ENCODE data around the gene TRPM8.
A peak's percentile ranks its signal among the peaks of the same experiment; 100 is the strongest.

The TRPM8 gene

GRCh38 chr2:233935426-233935825 is 18.3 kb downstream of the TRPM8 start:
- no peak for DNase-seq
- Histone ChIP-seq H3K9me3 (ENCODE audit: control extremely low read depth in 1 of 5, control insufficient read depth in 4 of 5, insufficient read depth in 2 of 5, low read depth in 1 of 5, low read length in 4 of 5) (no peaks in the 10 kb centered on the region), H3K4me3 (ENCODE audit: control insufficient read depth in 1 of 7, extremely low read depth in 1 of 7, insufficient read depth in 4 of 7, low read depth in 2 of 7, low read length in 6 of 7) (no peak overlapping the region), H3K36me3 (ENCODE audit: control insufficient read depth in 4 of 4, insufficient read depth in 4 of 4, low read length in 3 of 4) (no peaks in the 10 kb centered on the region), H3K27me3 (replicated peaks in 2 of 5; ENCODE audit: control insufficient read depth in 4 of 5, insufficient read depth in 5 of 5, low read length in 4 of 5) (peaks cover 16 to 75% (median 28%) of the 10 kb centered on the region in 5 experiments), H3K27ac (ENCODE audit: insufficient read depth in 1 of 2, low read depth in 1 of 2, low read length in 2 of 2, poor library complexity in 1 of 2, severe bottlenecking in 2 of 2) (no peak overlapping the region), H3K4me1 (ENCODE audit: control extremely low read depth in 1 of 4, control insufficient read depth in 4 of 4, insufficient read depth in 4 of 4, low read length in 3 of 4) (peaks cover 0 to 5% (median 0%) of the 10 kb centered on the region in 4 experiments)
- CTCF ChIA-PET, result no interaction called here
- 100% methylated on average over 1 of the region's 1 CpG for WGBS (ENCODE audit: insufficient coverage)
- POLR2A ChIA-PET, result no interaction called here

GRCh38 chr2:233936089-233936488 is 18.9 kb downstream of the TRPM8 start:
- WGBS (ENCODE audit: insufficient coverage), result 97% methylated on average over 6 of the region's 7 CpGs
- Histone ChIP-seq H3K27ac (ENCODE audit: insufficient read depth in 1 of 2, low read depth in 1 of 2, low read length in 2 of 2, poor library complexity in 1 of 2, severe bottlenecking in 2 of 2) (no peak overlapping the region), H3K9me3 (ENCODE audit: control extremely low read depth in 1 of 5, control insufficient read depth in 4 of 5, insufficient read depth in 2 of 5, low read depth in 1 of 5, low read length in 4 of 5) (peaks cover 0 to 2% (median 0%) of the 10 kb centered on the region in 5 experiments), H3K4me3 (ENCODE audit: control insufficient read depth in 1 of 7, extremely low read depth in 1 of 7, insufficient read depth in 4 of 7, low read depth in 2 of 7, low read length in 6 of 7) (no peak overlapping the region), H3K27me3 (replicated peaks in 2 of 5; ENCODE audit: control insufficient read depth in 4 of 5, insufficient read depth in 5 of 5, low read length in 4 of 5) (peaks cover 22 to 75% (median 34%) of the 10 kb centered on the region in 5 experiments), H3K36me3 (ENCODE audit: control insufficient read depth in 4 of 4, insufficient read depth in 4 of 4, low read length in 3 of 4) (no peaks in the 10 kb centered on the region), H3K4me1 (ENCODE audit: control extremely low read depth in 1 of 4, control insufficient read depth in 4 of 4, insufficient read depth in 4 of 4, low read length in 3 of 4) (peaks cover 0 to 5% (median 0%) of the 10 kb centered on the region in 4 experiments)
- no peak for DNase-seq
- POLR2A ChIA-PET, result no interaction called here
- CTCF ChIA-PET, result no interaction called here

- Histone ChIP-seq H3K4me3 (ENCODE audit: control insufficient read depth in 1 of 7, extremely low read depth in 1 of 7, insufficient read depth in 4 of 7, low read depth in 2 of 7, low read length in 6 of 7) (peak overlapping the region in 2 of 7 experiments; percentile 16 to 41), H3K27ac (ENCODE audit: insufficient read depth in 1 of 2, low read depth in 1 of 2, low read length in 2 of 2, poor library complexity in 1 of 2, severe bottlenecking in 2 of 2) (no peak overlapping the region), H3K9me3 (ENCODE audit: control extremely low read depth in 1 of 5, control insufficient read depth in 4 of 5, insufficient read depth in 2 of 5, low read depth in 1 of 5, low read length in 4 of 5) (peaks cover 0 to 3% (median 0%) of the 10 kb centered on the region in 5 experiments), H3K27me3 (replicated peaks in 2 of 5; ENCODE audit: control insufficient read depth in 4 of 5, insufficient read depth in 5 of 5, low read length in 4 of 5) (peaks cover 18 to 67% (median 31%) of the 10 kb centered on the region in 5 experiments), H3K36me3 (ENCODE audit: control insufficient read depth in 4 of 4, insufficient read depth in 4 of 4, low read length in 3 of 4) (no peaks in the 10 kb centered on the region), H3K4me1 (ENCODE audit: control extremely low read depth in 1 of 4, control insufficient read depth in 4 of 4, insufficient read depth in 4 of 4, low read length in 3 of 4) (peaks cover 0 to 5% (median 0%) of the 10 kb centered on the region in 4 experiments)
- ChIA-PET POLR2A (no interaction called here), CTCF (no interaction called here)
- DNase-seq, result peak; percentile 2 to 7 (median 4)
- 43% methylated on average over 18 of the region's 36 CpGs for WGBS (ENCODE audit: insufficient coverage)
Observed at GRCh38 chr2:233938676-233939370, 21.6 kb downstream of the TRPM8 start.

- Histone ChIP-seq H3K4me1 (ENCODE audit: control extremely low read depth in 1 of 4, control insufficient read depth in 4 of 4, insufficient read depth in 4 of 4, low read length in 3 of 4) (peaks cover 0 to 5% (median 0%) of the 10 kb centered on the region in 4 experiments), H3K4me3 (ENCODE audit: control insufficient read depth in 1 of 7, extremely low read depth in 1 of 7, insufficient read depth in 4 of 7, low read depth in 2 of 7, low read length in 6 of 7) (no peak overlapping the region), H3K36me3 (ENCODE audit: control insufficient read depth in 4 of 4, insufficient read depth in 4 of 4, low read length in 3 of 4) (no peaks in the 10 kb centered on the region), H3K9me3 (ENCODE audit: control extremely low read depth in 1 of 5, control insufficient read depth in 4 of 5, insufficient read depth in 2 of 5, low read depth in 1 of 5, low read length in 4 of 5) (peaks cover 0 to 14% (median 0%) of the 10 kb centered on the region in 5 experiments), H3K27me3 (replicated peaks in 2 of 5; ENCODE audit: control insufficient read depth in 4 of 5, insufficient read depth in 5 of 5, low read length in 4 of 5) (peaks cover 20 to 60% (median 28%) of the 10 kb centered on the region in 5 experiments), H3K27ac (ENCODE audit: insufficient read depth in 1 of 2, low read depth in 1 of 2, low read length in 2 of 2, poor library complexity in 1 of 2, severe bottlenecking in 2 of 2) (no peak overlapping the region)
- 73% methylated on average over 7 of the region's 12 CpGs for WGBS (ENCODE audit: insufficient coverage)
- DNase-seq, result no peak
- POLR2A ChIA-PET, result no interaction called here
- CTCF ChIA-PET, result interaction anchor here (0.7 kb wide), 1 partner anchor 37 kb away, joined by 3 read pairs; no protein-coding TSS in a partner anchor
Observed at GRCh38 chr2:233940376-233941276, 23.5 kb downstream of the TRPM8 start.

- Histone ChIP-seq H3K4me1 (ENCODE audit: control extremely low read depth in 1 of 4, control insufficient read depth in 4 of 4, insufficient read depth in 4 of 4, low read length in 3 of 4) (peaks cover 0 to 5% (median 0%) of the 10 kb centered on the region in 4 experiments), H3K27ac (ENCODE audit: insufficient read depth in 1 of 2, low read depth in 1 of 2, low read length in 2 of 2, poor library complexity in 1 of 2, severe bottlenecking in 2 of 2) (no peak overlapping the region), H3K27me3 (replicated peaks in 2 of 5; ENCODE audit: control insufficient read depth in 4 of 5, insufficient read depth in 5 of 5, low read length in 4 of 5) (peaks cover 10 to 47% (median 28%) of the 10 kb centered on the region in 5 experiments), H3K36me3 (ENCODE audit: control insufficient read depth in 4 of 4, insufficient read depth in 4 of 4, low read length in 3 of 4) (no peaks in the 10 kb centered on the region), H3K9me3 (ENCODE audit: control extremely low read depth in 1 of 5, control insufficient read depth in 4 of 5, insufficient read depth in 2 of 5, low read depth in 1 of 5, low read length in 4 of 5) (peaks cover 0 to 15% (median 0%) of the 10 kb centered on the region in 5 experiments), H3K4me3 (ENCODE audit: control insufficient read depth in 1 of 7, extremely low read depth in 1 of 7, insufficient read depth in 4 of 7, low read depth in 2 of 7, low read length in 6 of 7) (no peak overlapping the region)
- ChIA-PET POLR2A (no interaction called here), CTCF (no interaction called here)
- no peak for DNase-seq
- WGBS (ENCODE audit: insufficient coverage), result 95% methylated on average over 2 of the region's 4 CpGs
Observed at GRCh38 chr2:233942731-233943130, 25.6 kb downstream of the TRPM8 start.

GRCh38 chr2:233944269-233944668 is 27.1 kb downstream of the TRPM8 start:
- H3K27me3 ChIP-seq (replicated peaks in 2 of 5; ENCODE audit: control insufficient read depth in 4 of 5, insufficient read depth in 5 of 5, low read length in 4 of 5), result peaks cover 7 to 36% (median 20%) of the 10 kb centered on the region in 5 experiments
- CTCF ChIA-PET, result no interaction called here
- H3K4me3 ChIP-seq (ENCODE audit: control insufficient read depth in 1 of 7, extremely low read depth in 1 of 7, insufficient read depth in 4 of 7, low read depth in 2 of 7, low read length in 6 of 7), result no peak overlapping the region
- no peaks in the 10 kb centered on the region for H3K36me3 ChIP-seq (ENCODE audit: control insufficient read depth in 4 of 4, insufficient read depth in 4 of 4, low read length in 3 of 4)
- WGBS (ENCODE audit: insufficient coverage), result no CpG with 5 or more reads among the region's 1 CpG
- POLR2A ChIA-PET, result no interaction called here
- DNase-seq, result no peak
- no peak overlapping the region for H3K27ac ChIP-seq (ENCODE audit: insufficient read depth in 1 of 2, low read depth in 1 of 2, low read length in 2 of 2, poor library complexity in 1 of 2, severe bottlenecking in 2 of 2)
- H3K9me3 ChIP-seq (ENCODE audit: control extremely low read depth in 1 of 5, control insufficient read depth in 4 of 5, insufficient read depth in 2 of 5, low read depth in 1 of 5, low read length in 4 of 5), result peaks cover 0 to 15% (median 0%) of the 10 kb centered on the region in 5 experiments
- no peaks in the 10 kb centered on the region for H3K4me1 ChIP-seq (ENCODE audit: control extremely low read depth in 1 of 4, control insufficient read depth in 4 of 4, insufficient read depth in 4 of 4, low read length in 3 of 4)

GRCh38 chr2:233944722-233945121 is 27.5 kb downstream of the TRPM8 start:
- Histone ChIP-seq H3K27me3 (replicated peaks in 2 of 5; ENCODE audit: control insufficient read depth in 4 of 5, insufficient read depth in 5 of 5, low read length in 4 of 5) (peaks cover 6 to 31% (median 16%) of the 10 kb centered on the region in 5 experiments), H3K4me3 (ENCODE audit: control insufficient read depth in 1 of 7, extremely low read depth in 1 of 7, insufficient read depth in 4 of 7, low read depth in 2 of 7, low read length in 6 of 7) (no peak overlapping the region), H3K36me3 (ENCODE audit: control insufficient read depth in 4 of 4, insufficient read depth in 4 of 4, low read length in 3 of 4) (no peaks in the 10 kb centered on the region), H3K27ac (ENCODE audit: insufficient read depth in 1 of 2, low read depth in 1 of 2, low read length in 2 of 2, poor library complexity in 1 of 2, severe bottlenecking in 2 of 2) (no peak overlapping the region), H3K4me1 (ENCODE audit: control extremely low read depth in 1 of 4, control insufficient read depth in 4 of 4, insufficient read depth in 4 of 4, low read length in 3 of 4) (no peaks in the 10 kb centered on the region), H3K9me3 (ENCODE audit: control extremely low read depth in 1 of 5, control insufficient read depth in 4 of 5, insufficient read depth in 2 of 5, low read depth in 1 of 5, low read length in 4 of 5) (peaks cover 0 to 15% (median 0%) of the 10 kb centered on the region in 5 experiments)
- POLR2A ChIA-PET, result no interaction called here
- no peak for DNase-seq
- no CpG with 5 or more reads among the region's 1 CpG for WGBS (ENCODE audit: insufficient coverage)
- CTCF ChIA-PET, result no interaction called here

Data from common myeloid progenitor, CD34-positive (primary cell).